ENCODE data around the gene SLU7. TPM values are rescaled to one million over a fixed set of nuclear protein-coding genes. Genes with fewer than 3 reads are reported as not detected.

Gene SLU7
- total RNA-seq, 1 experiment from 2014 or later: 33.3 TPM

DNA sequence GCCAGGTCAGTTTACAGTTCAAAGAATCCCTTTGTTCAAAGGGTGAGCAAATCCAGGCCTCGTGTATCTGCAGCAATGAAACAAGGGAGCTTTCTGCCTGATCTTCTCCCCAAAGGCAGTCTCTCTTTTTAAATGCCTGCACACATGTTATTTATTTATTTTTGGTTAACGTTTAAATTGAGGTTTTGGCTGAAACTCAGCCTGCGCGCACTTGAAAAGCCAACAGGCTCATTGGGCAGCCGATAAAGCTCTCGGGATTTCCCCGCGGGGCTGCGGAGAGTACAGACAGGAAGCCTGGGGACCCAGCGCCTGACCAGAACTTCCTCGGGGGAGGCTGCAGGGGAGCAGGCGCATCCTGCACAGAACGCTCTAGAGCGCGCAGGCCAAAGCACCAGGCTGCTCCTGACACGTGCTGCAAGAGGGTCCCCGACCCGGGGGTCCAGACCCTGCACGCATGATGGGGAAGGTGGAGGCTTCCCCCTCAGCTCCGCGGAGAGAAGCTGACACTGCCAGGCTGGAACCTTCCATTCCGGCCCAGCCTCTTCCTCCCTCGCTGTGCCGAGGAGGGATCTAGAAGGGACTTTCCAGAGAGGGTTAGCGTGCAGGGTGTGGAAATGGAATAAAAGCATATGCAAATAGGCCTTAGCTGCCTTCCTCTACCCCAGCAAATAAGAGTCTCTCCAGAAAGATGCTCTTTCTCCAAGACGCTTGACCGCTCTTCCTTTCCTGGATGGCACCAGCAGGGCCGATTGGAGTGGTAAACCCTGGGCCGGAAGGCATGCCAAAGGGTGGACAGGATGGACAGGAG is 48.9 kb upstream of the SLU7 start:
- no peaks in the 10 kb centered on the region for H3K79me2 ChIP-seq (ENCODE audit: insufficient read depth, low read length)
- H2BK5ac ChIP-seq (ENCODE audit: insufficient read length, low read length): no peak overlapping the region
- H3K56ac ChIP-seq (ENCODE audit: insufficient read length, low read depth, low read length): no peak overlapping the region
- no peak overlapping the region for H2BK20ac ChIP-seq (ENCODE audit: low read depth, low read length, poor library complexity, severe bottlenecking)
- H3K4me1 ChIP-seq (ENCODE audit: insufficient read depth, low read length): no peaks in the 10 kb centered on the region
- no peak overlapping the region for H3K27ac ChIP-seq (ENCODE audit: insufficient read length, low read depth, low read length)
- H3K23me2 ChIP-seq (ENCODE audit: insufficient read length, low read depth, low read length, poor library complexity, severe bottlenecking): no peaks in the 10 kb centered on the region
- Mint-ChIP-seq H3K4me3 (no peak overlapping the region), H3K4me1 (peaks cover 12% of the 10 kb centered on the region in 2 experiments), H3K27me3 (ENCODE audit: low read depth) (no peaks in the 10 kb centered on the region), H3K9me3 (no peaks in the 10 kb centered on the region; a peak in 1 of 5 replicates), H3K27ac (peak overlapping the region in 2 of 3 experiments; percentile 34 to 73; a peak in 3 of 7 replicates), H3K36me3 (ENCODE audit: insufficient read depth in 1 of 3, low read depth in 3 of 3) (no peaks in the 10 kb centered on the region)
- no peak overlapping the region for H2BK120ac ChIP-seq (ENCODE audit: low read depth, low read length, poor library complexity, severe bottlenecking)
- no peak overlapping the region for H4K91ac ChIP-seq (ENCODE audit: insufficient read length, low read depth, low read length)
- H4K5ac ChIP-seq (ENCODE audit: insufficient read length, low read depth, low read length): no peak overlapping the region
- no peak overlapping the region for H3K4me2 ChIP-seq (ENCODE audit: insufficient read depth, insufficient read length, low read length)
- no peaks in the 10 kb centered on the region for H3K9me3 ChIP-seq (ENCODE audit: control insufficient read depth, low read depth, low read length)
- H3K27me3 ChIP-seq (ENCODE audit: insufficient read depth, low read length): no peaks in the 10 kb centered on the region
- H3K18ac ChIP-seq (ENCODE audit: insufficient read length, low read depth, low read length): no peak overlapping the region
- DNase-seq: peak; percentile 60
- H4K8ac ChIP-seq (replicated peaks; ENCODE audit: insufficient read length, low read depth, low read length): no peak overlapping the region
- H2AK5ac ChIP-seq (ENCODE audit: insufficient read length, low read length): no peak overlapping the region
- H3K14ac ChIP-seq (ENCODE audit: insufficient read depth, low read length): 0 out of 2 replicates have a peak overlapping the region, but pooled peaks have one; percentile 9
- no peak overlapping the region for H3K4ac ChIP-seq (ENCODE audit: low read depth, low read length)
- no peak overlapping the region for H2BK15ac ChIP-seq (ENCODE audit: low read depth, low read length)
- H3K79me1 ChIP-seq (ENCODE audit: insufficient read depth, low read depth, low read length, poor library complexity, severe bottlenecking): no peaks in the 10 kb centered on the region
- H3K23ac ChIP-seq (ENCODE audit: insufficient read length, low read depth, low read length): no peak overlapping the region
- no peaks in the 10 kb centered on the region for H4K20me1 ChIP-seq (ENCODE audit: control insufficient read depth, insufficient read depth, insufficient read length)
- no peak overlapping the region for H2BK12ac ChIP-seq (ENCODE audit: insufficient read length, low read depth, low read length)
- TF ChIP-seq, protein P1, sequence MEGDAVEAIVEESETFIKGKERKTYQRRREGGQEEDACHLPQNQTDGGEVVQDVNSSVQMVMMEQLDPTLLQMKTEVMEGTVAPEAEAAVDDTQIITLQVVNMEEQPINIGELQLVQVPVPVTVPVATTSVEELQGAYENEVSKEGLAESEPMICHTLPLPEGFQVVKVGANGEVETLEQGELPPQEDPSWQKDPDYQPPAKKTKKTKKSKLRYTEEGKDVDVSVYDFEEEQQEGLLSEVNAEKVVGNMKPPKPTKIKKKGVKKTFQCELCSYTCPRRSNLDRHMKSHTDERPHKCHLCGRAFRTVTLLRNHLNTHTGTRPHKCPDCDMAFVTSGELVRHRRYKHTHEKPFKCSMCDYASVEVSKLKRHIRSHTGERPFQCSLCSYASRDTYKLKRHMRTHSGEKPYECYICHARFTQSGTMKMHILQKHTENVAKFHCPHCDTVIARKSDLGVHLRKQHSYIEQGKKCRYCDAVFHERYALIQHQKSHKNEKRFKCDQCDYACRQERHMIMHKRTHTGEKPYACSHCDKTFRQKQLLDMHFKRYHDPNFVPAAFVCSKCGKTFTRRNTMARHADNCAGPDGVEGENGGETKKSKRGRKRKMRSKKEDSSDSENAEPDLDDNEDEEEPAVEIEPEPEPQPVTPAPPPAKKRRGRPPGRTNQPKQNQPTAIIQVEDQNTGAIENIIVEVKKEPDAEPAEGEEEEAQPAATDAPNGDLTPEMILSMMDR (conservative IDR thresholded peaks at IDR 0.05): no peak
- H2AFZ ChIP-seq (ENCODE audit: low read length): no peak overlapping the region
- no CpG with 5 or more reads among the region's 29 CpGs for WGBS (ENCODE audit: extremely low coverage, insufficient read length, low lambda C conversion rate)
- no peak overlapping the region for H3T11ph ChIP-seq (ENCODE audit: low read length)
- no peak overlapping the region for H3K9ac ChIP-seq (ENCODE audit: extremely low read depth, insufficient read length, low read length)

All from H9 (cell line).